Measurements from ENCODE around the gene MAP4K2.
"Not testable (repeated sequence)": the region's sequence is repeated elsewhere in the genome, so short reads cannot be mapped to it uniquely, and the experiment has no call there.

MAP4K2 gene

DNA sequence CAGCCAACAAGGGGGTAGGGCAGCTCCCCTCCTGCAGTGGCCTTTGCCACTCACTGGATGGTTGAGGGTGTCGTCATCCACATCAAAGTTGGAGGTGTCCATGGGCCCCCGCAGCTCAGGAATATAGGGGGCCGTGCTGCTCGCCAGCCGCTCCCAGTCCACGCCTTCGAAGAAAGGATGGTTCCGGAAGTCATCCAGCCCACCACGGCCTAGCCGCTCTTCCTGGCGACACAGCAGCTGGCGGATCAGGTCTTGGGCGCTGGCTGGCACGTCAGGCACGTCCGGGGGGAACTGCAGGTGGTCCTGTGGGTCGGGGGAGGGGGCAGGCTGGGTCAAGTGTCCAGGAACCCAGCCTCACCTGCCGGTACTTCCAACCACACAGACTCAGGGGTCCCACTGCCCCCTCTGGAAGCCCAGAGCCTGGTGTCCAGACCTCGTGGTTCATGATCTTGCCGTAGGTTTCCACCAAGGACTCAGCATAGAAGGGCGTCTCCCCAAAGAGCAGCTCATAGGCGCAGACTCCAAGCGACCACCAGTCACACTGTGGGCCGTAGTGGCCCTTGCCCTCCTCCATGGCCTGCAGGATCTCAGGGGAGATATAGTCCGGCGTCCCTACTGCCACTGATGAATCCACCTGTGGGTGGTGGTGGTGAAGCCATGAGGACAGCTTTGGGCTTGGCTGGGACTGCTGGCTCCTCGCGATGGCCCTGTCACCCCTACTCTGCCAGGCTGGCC lies 35.8 kb upstream of the MAP4K2 start:
- DNase-seq, result no peak

DNA sequence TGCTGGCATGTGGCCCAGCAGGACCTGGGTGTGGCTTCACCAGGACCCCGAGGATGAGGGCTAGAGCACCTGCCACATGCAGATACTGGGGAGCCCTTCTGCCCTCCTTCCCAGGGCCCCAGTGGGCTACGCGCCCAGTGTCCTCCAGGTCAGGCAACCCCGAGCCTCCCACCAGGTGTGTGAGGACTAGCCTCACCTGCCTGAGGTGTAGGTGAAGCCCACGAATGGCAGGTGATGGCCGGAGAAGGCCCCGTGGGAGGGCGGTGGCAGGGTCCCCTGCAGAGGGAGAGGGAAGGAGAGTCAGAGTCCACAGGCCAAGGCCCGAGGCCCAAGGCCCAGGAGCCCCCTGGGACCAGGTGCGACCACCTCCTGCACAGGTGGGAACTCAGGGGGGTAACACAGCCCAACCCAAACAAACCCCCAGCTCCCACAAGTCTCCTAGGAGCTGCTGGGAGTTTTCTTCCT lies 34.9 kb upstream of the MAP4K2 start:
- DNase-seq, result no peak

DNA sequence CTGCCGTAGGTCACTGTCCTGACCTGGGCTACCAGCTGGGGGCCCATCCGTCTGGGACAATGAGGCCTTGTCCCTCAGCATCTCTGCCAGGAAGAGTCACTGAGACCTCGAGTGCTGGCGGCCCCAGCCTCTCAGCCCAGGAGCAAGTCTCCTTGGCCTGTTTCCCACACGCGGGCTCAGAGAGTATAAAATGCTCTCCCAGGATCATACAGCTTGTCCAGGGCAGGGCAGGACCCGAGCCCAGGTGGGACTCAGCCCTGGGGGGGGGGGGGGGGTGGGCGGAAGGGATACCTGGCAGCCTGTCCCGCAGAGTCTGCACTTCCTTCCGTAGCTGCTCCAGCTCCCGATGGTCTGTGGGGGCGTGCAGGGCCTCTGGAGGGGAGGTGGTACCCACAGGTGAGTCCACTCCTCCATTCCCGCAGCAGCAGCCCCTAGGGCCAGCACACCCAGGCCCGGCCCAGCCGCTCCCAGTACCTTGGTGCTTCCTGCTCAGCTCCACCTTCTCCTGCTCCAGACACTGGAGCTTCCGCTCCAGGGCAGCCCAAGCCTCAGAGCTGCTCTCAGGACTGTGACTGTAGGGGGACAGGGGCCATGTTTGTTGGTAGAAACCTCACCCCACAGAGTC lies 33.5 kb upstream of the MAP4K2 start:
- DNase-seq, result no peak

DNA sequence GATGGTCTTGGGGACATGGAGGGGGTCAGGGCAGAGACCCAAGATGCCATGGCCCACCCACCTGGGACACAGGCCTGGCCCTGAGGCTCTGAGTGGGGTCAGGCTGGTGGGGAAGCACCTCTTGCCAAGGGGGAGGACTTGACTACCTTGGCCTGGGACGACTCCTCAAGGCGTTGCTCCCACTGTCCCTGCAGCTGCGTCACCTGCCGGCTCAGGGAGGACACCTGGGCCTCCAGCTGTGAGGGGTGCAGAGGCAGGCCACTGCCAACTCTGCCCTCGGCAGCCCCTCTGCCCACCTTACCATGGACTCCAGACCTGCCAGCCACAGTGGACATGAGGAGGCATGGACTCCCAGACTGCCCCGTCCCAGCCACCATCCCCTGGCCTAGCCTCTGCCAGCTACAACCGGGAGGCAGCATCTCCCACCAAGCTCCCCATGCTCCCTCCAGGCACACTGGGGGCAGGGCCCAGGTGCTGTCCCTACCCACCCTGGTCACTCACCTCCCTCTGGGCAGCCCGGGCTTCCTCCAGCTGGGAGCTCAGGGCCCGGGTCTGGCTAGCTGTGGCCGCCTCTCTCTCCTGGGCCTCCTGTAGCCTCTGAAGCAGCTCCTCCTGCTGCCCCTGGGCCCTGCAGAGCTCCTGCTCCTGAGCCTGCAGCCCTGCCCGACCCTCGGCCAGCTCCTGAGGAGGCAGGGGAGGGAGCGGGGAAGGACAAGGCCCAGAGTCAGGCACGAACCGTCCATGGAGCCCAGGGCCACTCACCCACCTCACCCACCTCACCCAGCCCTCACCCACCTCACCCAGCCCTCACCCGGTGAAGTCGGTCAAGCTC lies 32.8 kb upstream of the MAP4K2 start:
- DNase-seq, result no peak

DNA sequence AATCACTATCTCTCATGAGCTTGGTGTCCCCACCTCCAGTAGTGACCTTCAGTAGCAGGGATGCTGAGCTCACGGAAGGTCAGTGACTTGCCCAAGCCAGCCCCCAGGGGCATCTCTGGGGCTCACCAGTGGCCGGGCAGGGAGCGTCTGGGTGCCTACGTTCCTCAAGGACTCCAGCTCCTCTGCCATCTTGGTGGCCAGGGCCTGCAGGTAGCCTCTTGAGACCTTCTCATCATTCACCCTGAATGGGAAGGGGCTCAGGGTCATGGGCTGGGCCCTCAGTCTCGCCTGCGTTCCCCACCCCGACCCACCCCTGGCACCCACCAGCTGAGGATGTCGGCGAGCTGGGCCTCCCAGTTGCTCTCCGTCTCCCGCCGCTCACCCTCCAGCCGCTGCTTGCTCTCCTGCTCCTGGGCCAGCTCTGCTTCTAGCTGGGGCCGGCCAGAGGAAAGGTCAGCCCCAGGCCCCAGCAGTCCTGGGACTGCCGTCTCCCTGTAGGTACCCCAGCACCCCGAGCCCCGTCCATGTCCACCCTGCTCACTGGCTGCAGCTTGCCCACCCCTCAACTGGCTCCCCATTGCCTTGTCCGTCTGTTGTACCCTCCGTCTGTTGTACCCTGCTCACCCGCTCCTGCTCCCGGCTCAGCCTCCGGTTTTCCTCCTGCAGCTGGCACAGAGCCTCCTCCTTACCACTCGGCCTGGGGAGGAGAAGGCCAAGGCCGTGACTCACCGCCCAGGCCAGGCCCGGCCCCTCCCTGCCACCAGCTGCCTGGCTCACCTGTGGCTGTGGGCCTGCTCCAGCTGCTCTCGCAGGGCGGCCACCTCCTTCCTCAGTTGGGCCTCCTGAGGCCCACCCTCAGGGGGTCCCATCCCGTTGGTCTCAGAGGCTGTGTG lies 32.0 kb upstream of the MAP4K2 start:
- DNase-seq, result no peak

DNA sequence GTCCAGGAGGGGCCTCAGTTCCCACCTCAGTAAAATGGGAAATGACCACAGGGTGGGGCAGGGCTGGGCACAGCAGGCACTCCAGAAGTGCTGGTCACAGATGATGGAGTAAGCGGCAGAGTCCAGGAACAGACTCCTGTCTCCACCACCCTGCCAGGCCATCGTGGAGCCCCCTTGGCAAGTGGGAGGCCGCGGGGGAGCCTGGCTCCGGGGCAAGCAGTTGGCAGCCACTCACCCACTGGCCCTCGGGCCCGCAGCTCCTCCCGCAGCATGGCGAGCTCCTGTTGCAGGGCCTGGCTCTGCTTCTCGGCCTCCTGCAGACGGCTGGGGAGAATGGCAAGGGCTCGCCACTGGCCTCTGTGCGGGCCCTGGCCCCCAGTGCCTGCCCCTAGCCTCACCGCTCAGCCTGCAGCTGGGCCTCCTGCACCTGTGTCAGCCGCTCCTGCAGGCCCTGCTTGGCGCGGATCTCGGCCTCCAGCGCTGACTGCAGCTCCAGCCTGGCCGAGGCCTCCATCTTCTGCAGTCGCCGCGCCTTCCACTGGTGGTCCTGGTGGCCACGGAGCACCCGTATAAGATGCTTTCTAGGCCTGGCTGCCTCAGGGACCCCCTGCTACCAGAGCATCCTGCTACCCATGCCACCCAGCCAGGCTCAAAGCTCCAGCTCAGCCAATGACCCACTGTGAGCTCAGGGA lies 31.2 kb upstream of the MAP4K2 start:
- DNase-seq, result no peak

DNA sequence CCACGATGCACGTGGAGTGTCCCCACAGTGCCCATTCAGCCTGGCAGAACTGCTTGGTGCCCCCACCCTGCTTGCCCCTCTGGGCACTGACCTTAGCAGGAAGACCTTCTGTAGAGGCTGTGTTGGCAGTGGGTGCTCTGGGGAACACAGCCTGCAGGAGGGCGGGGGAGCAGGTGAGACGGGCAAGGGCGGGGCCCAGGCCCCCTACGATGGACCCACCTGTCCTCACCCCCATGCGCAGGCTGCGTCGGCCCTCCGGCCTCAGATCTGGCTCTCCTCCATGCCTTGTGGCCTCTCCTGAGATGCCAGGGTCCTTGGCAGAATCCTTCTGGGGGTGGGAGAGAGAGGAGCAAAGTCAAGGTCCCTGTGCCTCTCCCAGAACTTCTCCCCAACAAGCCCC lies 30.5 kb upstream of the MAP4K2 start:
- no peak for DNase-seq

DNA sequence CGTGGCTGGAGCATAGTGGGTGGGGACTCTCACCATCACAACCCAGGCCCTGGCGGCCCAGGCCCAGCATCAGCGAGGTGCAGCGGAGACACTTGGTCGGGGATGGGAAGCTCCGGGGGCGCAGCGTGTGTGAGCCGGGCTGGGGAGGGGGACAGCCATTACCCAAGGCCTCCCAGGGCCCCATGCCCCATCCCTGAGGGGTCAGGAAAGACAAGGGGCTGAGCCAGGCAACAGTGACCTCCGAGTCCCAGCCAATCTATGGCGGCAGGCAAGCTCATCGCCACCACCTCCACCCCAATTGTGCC lies 30.1 kb upstream of the MAP4K2 start:
- DNase-seq, result no peak

DNA sequence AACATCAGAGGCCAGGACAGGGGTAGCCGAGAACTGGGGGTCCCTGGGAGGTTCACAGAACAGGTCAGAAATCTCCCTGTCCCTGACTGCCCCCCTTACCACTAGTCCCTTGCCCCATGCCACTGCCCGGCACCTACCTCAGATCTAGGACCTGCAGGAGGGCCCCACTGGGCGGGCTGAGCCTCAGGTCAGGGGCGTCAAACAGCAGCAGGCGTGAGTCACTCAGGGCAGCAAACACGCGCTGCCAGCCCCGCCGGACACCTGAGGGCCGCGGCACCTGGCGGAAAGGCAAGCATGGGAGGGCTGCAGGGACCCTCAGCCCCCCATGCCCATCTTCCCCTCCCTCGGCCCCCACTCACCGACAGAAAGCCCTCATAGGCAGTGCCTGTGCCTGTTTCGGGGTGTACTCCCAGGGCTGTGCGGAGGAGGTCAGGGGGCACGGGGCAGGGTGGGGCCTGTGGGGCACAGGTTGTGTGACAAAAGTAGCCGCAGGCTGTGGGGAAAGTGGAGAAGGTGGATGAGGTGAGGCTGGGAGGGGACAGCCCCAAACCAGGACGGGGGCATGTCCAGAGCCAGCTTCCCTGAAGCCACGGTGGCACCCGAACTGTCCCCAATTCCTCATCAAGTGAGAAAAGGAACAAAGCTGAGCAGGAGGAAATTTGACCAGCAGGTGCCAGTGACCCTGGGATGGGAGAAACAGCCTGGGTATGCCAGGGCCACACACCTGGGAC lies 29.6 kb upstream of the MAP4K2 start:
- DNase-seq, result no peak

DNA sequence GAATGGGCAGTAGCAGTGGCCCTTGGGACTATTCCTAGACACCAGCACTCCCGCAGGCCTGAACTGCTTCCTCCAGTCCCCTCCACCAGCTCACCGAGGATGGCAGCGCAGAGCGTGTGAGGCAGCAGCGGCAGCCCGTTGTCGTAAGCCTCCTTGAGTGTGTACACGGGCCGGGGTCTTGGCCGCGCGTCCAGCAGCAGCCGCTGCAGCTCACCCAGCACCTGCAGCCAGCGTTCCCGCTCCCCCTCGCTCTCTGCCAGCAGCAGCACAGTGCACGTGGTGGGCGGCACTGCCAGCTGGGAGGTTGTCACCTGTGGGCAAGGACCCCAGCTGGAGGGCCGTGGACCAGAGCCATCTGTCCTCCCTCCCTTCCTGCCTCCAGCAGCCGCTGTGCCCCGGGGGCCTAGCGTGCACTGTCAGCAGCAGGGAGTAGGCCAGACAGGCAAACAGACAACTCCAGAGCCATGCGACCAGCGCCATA lies 28.4 kb upstream of the MAP4K2 start:
- no peak for DNase-seq

DNA sequence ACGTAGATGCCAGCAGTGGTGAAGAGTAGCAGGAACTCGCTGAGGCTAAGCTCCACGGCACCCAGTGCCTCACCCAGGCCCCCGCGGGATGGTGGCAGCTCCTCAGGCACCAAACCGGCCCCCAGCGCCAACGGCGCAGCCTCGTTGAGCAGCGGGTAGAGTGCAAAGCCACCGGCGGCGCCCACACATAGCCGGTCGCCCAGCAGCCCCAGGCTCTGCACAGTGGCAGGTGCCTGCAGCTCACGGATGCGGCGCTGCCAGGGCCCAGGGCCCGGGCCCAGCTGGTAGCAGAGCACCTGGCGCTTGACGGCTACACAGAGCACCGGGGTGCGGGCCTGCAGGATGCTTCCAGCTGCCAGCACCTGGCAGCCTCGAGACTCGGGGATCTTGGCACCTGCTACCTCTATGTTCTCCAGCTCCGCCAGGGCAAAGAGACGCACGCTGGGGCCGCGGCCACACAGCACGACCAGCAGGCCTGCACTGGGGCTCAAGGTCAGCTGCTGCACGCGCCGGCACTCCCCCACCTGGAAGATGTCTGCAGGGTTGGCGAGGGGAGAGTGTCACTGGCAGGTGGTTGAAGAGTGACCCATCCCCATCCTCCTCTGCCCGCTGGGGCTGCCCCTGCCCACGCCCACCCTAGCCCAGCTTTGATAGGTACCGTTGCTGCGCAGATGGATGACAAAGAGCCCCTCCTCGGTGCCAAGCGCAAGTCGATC lies 26.7 kb upstream of the MAP4K2 start:
- no peak for DNase-seq

DNA sequence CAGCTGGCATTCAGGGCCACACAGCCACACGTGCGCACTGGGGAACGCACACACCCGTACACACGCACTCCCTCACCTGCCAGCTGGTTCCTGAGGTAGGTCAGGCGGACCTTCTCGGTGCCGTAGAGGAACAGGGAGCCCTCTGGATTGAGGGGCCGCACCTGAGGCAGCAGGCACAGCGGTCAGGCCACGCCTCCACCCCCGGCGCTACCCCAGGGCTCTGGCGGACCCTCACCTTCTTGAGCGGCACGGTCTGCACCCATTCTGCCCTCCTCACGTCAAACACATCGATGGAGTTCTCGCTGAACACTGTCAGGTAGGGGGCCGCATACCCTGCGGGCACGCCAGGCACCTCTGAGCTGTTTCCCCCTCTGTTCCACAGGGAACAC lies 24.4 kb upstream of the MAP4K2 start:
- DNase-seq, result no peak

DNA sequence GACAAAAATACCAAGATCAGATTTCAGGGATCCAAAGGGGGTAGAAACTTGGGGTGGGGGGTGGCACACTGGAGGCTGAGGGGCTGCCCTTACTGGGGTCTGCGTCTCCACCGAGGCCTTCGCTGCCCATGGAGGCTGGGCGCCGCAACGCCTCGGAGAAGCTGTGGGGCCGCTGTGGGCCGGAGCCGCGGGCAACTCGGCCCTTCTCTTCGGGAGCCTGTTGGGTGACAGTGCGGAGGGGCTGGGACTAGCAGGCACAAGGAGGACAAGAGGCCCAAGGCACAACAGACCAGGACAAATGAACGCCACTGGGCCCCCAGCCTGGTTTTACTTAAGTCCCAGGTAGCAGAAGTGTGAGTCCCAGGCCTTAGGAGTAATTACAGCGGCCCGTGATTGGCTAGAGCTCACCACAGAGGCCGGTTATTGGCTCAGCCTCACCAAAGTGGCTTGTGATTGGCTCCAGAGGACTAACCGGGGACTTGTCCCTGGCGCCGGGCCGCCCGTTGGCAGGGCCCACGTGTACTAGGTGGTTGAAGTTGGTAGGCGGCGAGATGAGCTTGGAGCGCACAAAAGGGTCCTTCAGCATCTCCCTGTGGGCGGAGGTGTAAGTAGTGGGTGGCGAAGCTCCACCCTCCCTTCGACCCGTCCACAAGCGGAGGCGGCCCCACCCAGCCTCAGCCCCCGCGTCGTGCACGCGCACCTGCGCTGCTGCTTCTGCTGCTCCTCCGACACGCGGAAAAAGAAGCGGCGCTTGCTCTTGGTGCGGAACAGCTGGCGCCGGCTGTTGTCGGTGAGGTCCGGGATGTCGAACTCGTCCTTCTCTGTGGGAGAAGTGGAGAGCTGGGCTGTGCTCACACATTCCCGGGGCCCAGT lies 23.8 kb upstream of the MAP4K2 start:
- no peak for DNase-seq

DNA sequence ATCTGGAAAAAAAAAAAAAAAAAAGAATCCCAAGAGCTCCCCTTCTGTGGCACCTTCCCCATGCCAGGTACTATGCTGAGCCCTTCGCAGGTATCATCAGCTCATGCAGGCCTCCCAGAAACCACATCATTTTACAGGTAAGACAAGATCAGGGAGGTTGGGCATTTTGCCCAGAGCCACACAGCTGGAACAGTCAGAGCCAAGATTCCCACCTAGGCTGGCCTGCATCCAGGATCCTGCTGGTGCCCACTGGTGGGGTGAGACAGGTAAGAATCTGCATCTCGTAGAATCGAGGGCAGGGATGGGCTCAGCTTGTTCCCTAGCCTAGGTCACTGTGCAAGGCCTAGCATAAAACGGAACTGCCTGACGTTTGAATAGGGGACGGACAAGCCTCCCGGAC lies 23.0 kb upstream of the MAP4K2 start:
- DNase-seq, result no peak

DNA sequence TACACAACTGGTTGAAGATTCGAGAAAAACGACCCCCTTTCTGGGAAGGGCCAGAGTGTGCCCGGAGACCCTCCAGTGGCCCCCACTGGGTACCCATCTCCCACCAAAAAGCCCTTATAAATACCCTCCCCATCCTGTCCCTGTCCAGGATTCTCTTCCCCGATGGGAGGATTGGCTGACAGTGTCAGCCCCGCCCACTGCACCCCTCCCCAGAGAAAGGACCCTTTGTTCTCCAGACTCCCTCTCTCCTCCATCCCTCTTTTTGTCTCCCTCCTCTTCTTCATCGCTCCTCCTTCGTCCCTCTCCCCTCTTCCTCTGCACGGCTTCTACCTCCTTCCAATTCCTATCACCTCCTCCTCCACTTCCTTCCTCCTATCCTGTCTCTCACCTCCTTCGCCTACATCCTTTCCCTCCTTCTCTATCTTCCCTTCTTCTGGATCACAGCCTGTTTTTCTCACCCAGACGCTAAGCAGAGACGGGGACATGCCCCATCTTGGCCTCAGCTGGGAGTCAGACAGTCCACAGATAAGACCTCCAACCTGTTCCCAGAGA lies 20.6 kb upstream of the MAP4K2 start:
- no peak for DNase-seq

DNA sequence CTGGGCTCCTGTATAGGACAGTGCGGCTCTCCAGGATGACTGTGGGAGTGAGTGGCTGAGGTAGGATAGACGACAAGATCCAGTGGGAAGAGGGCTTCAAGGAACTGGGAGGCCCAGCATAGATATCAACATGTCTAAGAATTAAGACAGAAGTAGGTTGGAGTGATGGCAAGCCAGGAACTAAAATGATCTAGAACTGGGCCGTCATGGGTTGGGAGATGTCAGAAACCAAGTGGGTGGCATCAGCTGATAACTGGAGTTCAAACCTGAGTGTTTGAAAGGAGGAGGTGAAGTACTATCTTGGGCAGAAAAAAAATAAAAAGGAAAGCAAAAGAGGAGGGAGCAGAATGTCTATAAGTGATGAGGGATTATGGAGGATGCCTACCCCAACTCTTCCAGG lies 14.5 kb upstream of the MAP4K2 start:
- no peak for DNase-seq

DNA sequence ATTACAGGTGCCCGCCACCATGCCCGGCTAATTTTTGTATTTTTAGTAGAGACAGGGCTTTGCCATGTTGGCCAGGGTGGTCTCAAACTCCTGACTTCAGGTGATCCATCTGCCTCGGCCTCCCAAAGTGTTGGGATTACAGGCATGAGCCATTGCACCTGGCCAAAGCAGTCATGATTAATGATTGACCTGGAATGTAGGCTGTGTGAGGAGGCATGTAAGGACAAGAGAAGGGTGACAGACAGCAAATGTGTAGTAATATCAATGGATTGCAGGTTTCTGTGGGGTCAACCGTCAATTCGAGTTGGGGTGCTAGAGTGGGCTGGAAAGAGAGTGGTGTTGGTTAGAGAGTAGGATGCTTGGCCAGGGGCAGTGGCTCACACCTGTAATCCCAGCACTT lies 12.4 kb upstream of the MAP4K2 start:
- DNase-seq, result not testable (repeated sequence)

DNA sequence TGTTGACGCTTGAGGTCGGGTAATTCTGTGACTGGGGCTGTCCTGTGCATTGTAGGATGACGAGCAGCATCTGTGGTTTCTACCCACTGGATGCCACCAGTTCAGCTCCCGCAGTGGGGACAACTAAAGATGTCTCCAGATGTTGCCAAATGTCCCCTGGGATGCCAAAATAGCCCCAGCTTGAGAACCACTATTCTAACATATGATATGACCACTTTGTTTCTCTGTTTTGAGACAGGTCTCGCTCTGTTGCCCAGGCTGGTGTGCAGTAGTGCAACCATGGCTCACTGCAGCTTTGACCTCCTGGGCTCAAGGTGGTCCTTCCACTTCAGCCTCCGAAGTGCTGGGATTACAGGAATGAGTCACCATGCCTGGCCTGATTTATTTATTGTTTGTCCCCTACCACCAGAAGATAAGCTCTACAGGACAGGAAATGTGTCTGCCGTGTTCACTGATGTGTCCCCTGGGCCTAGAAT lies 11.7 kb upstream of the MAP4K2 start:
- no peak for DNase-seq

DNA sequence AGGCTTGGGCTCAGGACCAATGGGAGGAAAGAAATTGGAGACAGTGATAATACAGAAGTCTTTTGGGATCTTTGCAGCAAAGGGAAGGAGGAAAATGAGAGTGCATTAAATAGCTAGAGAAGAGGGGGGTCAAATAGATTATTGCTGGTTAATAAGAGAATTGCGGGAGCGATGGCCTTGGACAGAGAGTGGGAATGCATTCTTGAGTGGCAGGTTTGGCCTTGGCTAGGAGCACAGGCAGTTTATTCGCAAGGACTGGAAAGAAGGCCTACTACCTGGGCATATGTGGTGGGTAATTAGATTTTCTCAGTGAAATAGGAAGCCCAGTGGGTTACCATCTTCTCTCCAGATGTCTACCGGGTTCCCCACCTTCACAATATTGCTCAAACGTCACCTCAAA lies 10.8 kb upstream of the MAP4K2 start:
- no peak for DNase-seq
